ENCODE results near the gene GRAMD4.
"Not testable (repeated sequence)": the region's sequence is repeated elsewhere in the genome, so short reads cannot be mapped to it uniquely, and the experiment has no call there.

GRAMD4 gene

DNA sequence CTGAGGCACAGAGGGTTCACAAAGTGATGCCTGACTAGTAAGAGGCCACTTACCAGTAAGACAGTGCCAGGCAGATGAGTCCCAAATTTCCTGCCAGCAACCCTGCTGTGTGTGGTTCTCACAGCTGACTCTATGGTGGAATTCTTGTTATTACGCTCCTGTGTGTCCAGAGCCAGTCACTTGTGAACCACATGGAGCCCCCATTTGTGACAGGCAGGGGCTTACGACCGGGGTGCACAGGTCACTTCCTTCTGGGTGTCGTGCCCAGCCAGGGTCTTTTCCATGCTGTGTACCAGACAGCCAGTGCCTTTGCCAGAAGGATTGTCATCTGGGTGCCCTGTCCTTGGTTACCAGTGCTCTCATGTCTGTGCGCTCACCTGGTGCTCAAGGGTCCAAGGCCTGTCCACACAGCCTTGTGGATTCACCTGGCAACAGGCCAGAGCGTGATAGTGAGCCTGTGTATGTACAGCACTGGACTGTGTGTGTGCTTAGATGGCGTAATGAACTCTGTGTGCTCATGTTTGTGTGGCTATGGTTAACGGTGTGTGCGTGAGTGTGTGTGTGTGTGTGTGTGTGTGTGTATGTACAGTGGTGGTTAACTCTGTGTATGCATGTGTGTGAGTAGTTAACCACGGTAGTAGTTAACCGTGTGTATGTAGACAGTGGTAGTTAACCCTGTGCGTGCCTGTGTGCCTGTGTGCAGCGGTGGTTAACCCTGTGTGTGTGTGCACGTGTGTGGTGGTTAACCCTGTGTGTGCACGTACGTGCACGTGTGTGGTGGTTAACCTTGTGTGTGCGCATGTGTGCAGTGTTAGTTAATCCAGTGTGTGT lies 18.6 kb downstream of the GRAMD4 start:
- DNase-seq (ENCODE audit: low read depth), result peak; percentile 54
- TF ChIP-seq CTCF (IDR thresholded peaks at IDR 0.05; ENCODE audit: low read length, missing control alignments), result no peak
- H3K4me3 ChIP-seq (replicated peaks; ENCODE audit: low read depth, low read length), result no peak overlapping the region

- no peak overlapping the region for H3K4me3 ChIP-seq (replicated peaks; ENCODE audit: low read depth, low read length)
- TF ChIP-seq CTCF (IDR thresholded peaks at IDR 0.05; ENCODE audit: low read length, missing control alignments), result no peak
- DNase-seq (ENCODE audit: low read depth), result no peak
Measured at GRCh38 chr22:46639843-46640242, 19.7 kb downstream of the GRAMD4 start.

DNA sequence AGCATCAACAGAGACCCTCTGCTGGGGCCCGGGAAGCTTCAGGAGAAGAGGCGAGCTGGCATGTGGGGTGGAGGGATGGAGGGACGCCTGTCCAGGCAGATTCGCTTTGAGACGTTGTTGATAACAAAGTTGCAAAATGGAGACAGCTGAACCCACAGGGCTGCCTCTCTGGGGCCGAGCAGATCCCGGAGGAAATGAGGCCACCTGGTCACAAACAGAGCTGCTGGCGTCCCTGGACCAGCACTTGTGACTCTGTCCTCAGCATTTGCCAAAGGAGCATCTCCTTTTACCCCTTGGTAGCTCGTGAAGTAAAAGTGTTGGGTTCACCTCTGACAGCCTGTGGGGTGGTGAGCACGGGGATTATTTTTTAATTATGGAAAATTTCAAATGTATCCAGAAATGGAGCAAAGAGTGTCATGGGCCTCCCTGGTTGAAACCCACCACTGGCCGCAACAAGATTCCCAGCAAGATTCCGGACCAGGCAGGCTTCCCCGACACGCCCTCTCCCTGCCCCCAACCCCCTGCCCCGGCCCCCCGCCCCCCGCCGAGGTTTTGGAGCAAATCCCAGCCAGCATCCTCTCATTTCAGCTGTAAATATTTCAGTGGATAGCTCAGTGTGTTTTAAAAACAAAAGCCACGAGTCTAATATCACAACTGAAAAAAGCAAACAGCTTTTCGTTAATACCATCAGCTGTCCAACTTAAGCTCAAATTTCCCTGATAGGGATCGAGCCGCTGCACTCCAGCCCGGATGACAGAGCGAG lies 20.3 kb downstream of the GRAMD4 start:
- TF ChIP-seq CTCF (IDR thresholded peaks at IDR 0.05; ENCODE audit: low read length, missing control alignments), result no peak
- DNase-seq (ENCODE audit: low read depth), result no peak
- no peak overlapping the region for H3K4me3 ChIP-seq (replicated peaks; ENCODE audit: low read depth, low read length)

DNA sequence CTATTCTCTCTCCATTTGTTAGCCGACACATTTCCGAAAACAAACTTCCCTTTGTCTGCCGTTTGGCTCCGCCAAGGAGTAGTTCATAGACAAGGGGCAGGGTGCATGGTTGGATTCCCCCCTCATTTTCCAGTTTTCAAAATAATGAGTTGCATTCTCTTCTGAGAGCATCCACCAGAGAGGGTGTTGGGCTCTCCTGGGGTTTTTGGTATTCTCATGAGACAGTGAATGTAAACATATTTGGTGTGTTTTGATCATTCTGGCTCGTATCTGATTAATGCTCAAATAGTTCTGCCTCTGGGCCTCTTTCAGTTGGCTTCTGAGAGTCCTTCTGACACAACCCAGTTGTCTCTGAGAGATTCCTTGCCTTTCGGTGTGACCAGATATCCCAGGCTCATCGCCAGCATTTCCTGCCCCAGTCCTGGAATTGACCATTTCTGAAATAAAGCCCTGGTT lies 21.7 kb downstream of the GRAMD4 start:
- H3K4me3 ChIP-seq (replicated peaks; ENCODE audit: low read depth, low read length), result no peak overlapping the region
- DNase-seq (ENCODE audit: low read depth), result peak; percentile 22
- no peak for TF ChIP-seq CTCF (IDR thresholded peaks at IDR 0.05; ENCODE audit: low read length, missing control alignments)

DNA sequence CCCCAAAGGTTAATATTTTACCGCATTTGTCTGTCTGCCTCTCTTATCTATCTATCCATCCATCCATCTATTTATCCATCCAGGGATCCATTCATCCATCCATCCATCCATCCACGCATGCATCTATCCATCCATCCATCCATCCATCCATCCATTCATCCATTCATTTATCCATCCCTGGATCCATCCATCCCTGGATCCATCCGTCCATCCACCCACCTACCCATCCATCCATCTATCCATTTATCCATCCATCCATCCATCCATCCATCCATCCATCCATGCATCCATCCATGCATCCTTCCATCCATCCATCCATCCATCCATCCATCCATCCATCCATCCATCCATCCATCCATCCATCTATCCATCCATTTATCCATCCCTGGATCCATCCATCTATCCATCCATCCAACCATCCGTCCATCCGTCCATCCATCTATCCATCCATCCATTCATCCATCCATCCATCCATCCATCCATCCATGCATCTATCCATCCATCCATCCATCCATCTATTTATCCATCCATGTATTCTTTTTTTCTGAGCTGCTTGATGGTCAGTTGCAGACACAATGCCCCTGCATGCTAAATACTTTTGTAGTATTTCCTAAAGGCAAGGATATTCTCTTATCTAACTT lies 22.8 kb downstream of the GRAMD4 start:
- not testable (repeated sequence) for H3K4me3 ChIP-seq (replicated peaks; ENCODE audit: low read depth, low read length); DNase-seq (ENCODE audit: low read depth)

- no peak overlapping the region for H3K4me3 ChIP-seq (replicated peaks; ENCODE audit: low read depth, low read length)
- no peak for DNase-seq (ENCODE audit: low read depth)
- TF ChIP-seq CTCF (IDR thresholded peaks at IDR 0.05; ENCODE audit: low read length, missing control alignments), result no peak
Measured at GRCh38 chr22:46646531-46647215, 26.5 kb downstream of the GRAMD4 start.

- not testable (repeated sequence) for H3K4me3 ChIP-seq (replicated peaks; ENCODE audit: low read depth, low read length); DNase-seq (ENCODE audit: low read depth)
Measured at GRCh38 chr22:46648225-46648820, 28.1 kb downstream of the GRAMD4 start.
